A673 (cell line): ENCODE measurements around the gene IGF2R. TPM values are rescaled to one million over a fixed set of nuclear protein-coding genes. Genes with fewer than 3 reads are reported as not detected.

Source experiments
- BruUV-seq: library from RNA; stranded (reverse); fragments of 400-500 nt; replicated peaks from 2 replicates; lab custom pipeline; 2021; lab: Mats Ljungman, UMichigan
- CTCF ChIA-PET: fragments of 300-600 bp; sonication (Branson Sonifier 250); formaldehyde crosslinking; loops from one replicate; lab custom pipeline; 2022; ENCODE audit warnings: antibody characterized with exemption; lab: Charles Lee
- POLR2A ChIA-PET: fragments of 300-600 bp; sonication (Branson Sonifier 250); formaldehyde crosslinking; loops from one replicate; lab custom pipeline; 2022; ENCODE audit warnings: antibody characterized with exemption; ENCODE audit not compliant: low non-redundant PET; lab: Charles Lee
- DNase-seq: peaks from one replicate; pipeline ENCODE4 v3.0.0-alpha.2; 2015; ENCODE audit warnings: low spot score
- H3K27ac ChIP-seq: fragments of 200-600 bp; sonication (generic); 2 replicates; pipeline ENCODE4 v1.5.1; 2016; ENCODE audit warnings: mixed run types, low read depth, mild to moderate bottlenecking, mixed read lengths, antibody characterized with exemption, low read length; ENCODE audit not compliant: poor library complexity, severe bottlenecking
- H3K27me3 ChIP-seq: fragments of 200-600 bp; sonication (generic); replicated peaks from 2 replicates; pipeline ENCODE4 v1.6.1; 2017; ENCODE audit warnings: mixed run types, low read depth, mild to moderate bottlenecking, mixed read lengths, antibody characterized with exemption, low read length; ENCODE audit not compliant: insufficient read depth, poor library complexity
- H3K36me3 ChIP-seq: fragments of 200-600 bp; sonication (generic); 2 replicates; pipeline ENCODE4 v1.6.1; 2016; ENCODE audit warnings: mixed run types, mild to moderate bottlenecking, mixed read lengths, antibody characterized with exemption, low read length; ENCODE audit not compliant: insufficient read depth, poor library complexity, severe bottlenecking
- H3K4me1 ChIP-seq: fragments of 200-600 bp; sonication (generic); 2 replicates; pipeline ENCODE4 v1.6.1; 2017; ENCODE audit warnings: mixed run types, mild to moderate bottlenecking, mixed read lengths, antibody characterized with exemption, low read length; ENCODE audit not compliant: insufficient read depth, poor library complexity, severe bottlenecking
- H3K4me3 ChIP-seq: fragments of 200-600 bp; sonication (generic); 2 replicates; pipeline ENCODE4 v1.5.1; 2016; ENCODE audit warnings: low read depth, mixed run types, mild to moderate bottlenecking, mixed read lengths, low read length; ENCODE audit not compliant: poor library complexity, severe bottlenecking
- H3K9me3 ChIP-seq: fragments of 200-600 bp; sonication (generic); 2 replicates; pipeline ENCODE4 v1.6.1; 2016; ENCODE audit warnings: mixed run types, low read depth, mild to moderate bottlenecking, mixed read lengths, antibody characterized with exemption, low read length; ENCODE audit not compliant: poor library complexity, severe bottlenecking
- EZH2 ChIP-seq: fragments of 200-600 bp; sonication (generic); IDR thresholded peaks from 2 replicates; pipeline ENCODE4 v1.6.1; 2017; ENCODE audit warnings: borderline replicate concordance, low read depth, mild to moderate bottlenecking, mixed read lengths, antibody characterized with exemption, low read length; ENCODE audit not compliant: poor library complexity, severe bottlenecking
- intact Hi-C: fragments of 100-400 bp; cut with micrococcal nuclease; formaldehyde crosslinking; loops from one replicate; pipeline ENCODE4 v1.10.0; 2022; ENCODE audit not compliant: unreplicated experiment
- total RNA-seq: library from RNA; stranded (reverse); gene quantifications from 2 replicates; pipeline ENCODE4 v1.2.3, GENCODE V29; 2021
- TF ChIP-seq, protein P1 (sequence below): fragments of 300-800, 200-600 bp; sonication (generic); conservative IDR thresholded peaks from 2 replicates; pipeline ENCODE4 v1.5.1; 2017; ENCODE audit warnings: low read depth, mild to moderate bottlenecking, antibody characterized with exemption, low read length, moderate library complexity, mixed read lengths

IGF2R gene
- total RNA-seq, 1 experiment from 2014 or later, result 67.4 TPM

DNA sequence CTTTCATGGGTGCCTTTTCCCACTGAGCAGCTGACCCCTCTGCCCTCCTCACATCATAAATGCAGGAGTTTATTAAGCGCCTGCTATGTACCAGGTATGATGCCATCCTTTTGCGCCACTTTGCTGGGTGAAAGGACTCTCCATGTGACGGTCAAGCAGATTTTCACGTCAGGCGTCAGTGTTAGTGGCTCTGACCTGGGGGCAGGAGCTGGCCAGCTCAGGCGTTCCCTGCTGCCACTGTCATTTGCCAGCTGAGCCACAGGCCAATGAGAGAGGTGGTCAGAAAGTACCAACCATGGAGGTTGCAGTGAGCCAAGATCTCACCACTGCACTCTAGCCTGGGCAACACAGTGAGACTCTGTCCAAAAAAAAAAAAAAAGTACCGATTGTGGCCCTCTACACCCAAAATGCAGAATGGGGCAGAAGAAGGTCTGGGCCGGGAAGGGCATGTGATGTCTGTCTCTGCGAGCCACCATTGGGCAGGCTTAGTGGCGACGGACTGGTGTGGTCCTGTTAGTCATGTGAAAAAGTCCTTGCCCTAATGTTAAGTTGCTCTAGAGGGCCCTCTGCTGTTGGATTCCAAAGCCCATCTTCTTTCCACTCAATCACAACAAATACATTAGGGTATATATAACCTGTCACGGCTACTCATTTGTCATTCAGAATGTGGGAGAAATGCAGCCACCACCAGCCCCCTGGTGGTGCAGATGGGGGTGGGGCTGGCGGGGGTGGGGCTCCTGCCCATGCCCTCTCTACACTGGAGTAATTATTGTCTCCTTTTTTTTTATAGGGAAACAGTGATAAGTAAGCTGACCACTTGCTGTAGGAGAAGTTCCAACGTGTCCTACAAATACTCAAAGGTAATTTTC lies 134.3 kb downstream of the IGF2R start:
- H3K9me3 ChIP-seq, result no peaks in the 10 kb centered on the region
- no peak overlapping the region for H3K27ac ChIP-seq
- POLR2A ChIA-PET, result no interaction called here
- no peaks in the 10 kb centered on the region for H3K4me1 ChIP-seq
- H3K27me3 ChIP-seq, result no peaks in the 10 kb centered on the region
- intact Hi-C loops, result loop anchor here (1.0 kb wide), 1 partner anchor 240 kb away; no protein-coding TSS in a partner anchor
- TF ChIP-seq, protein P1, sequence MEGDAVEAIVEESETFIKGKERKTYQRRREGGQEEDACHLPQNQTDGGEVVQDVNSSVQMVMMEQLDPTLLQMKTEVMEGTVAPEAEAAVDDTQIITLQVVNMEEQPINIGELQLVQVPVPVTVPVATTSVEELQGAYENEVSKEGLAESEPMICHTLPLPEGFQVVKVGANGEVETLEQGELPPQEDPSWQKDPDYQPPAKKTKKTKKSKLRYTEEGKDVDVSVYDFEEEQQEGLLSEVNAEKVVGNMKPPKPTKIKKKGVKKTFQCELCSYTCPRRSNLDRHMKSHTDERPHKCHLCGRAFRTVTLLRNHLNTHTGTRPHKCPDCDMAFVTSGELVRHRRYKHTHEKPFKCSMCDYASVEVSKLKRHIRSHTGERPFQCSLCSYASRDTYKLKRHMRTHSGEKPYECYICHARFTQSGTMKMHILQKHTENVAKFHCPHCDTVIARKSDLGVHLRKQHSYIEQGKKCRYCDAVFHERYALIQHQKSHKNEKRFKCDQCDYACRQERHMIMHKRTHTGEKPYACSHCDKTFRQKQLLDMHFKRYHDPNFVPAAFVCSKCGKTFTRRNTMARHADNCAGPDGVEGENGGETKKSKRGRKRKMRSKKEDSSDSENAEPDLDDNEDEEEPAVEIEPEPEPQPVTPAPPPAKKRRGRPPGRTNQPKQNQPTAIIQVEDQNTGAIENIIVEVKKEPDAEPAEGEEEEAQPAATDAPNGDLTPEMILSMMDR, result peak; percentile 63
- TF ChIP-seq EZH2, result no peak
- CTCF ChIA-PET, result interaction anchor here (0.6 kb wide), 1 partner anchor 240 kb away, joined by 3 read pairs; no protein-coding TSS in a partner anchor
- no peak overlapping the region for H3K4me3 ChIP-seq
- peaks cover 10% of the 10 kb centered on the region for H3K36me3 ChIP-seq
- peak; percentile 61 for DNase-seq
- BruUV-seq, result no TSS peak

DNA sequence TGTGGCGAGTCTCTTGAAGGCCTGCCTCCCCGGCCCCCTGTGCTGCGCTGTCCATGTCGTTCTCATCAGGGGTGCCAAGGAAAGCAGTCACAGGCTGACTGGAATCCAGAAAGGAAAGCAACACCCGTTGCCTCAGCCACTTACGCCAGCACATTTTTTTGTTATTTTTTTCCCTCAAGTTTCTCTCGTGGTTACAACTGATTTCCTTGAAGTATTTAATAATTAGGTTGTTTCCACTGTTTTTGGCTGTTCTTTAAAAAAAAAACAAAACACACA lies 134.9 kb downstream of the IGF2R start:
- ChIA-PET POLR2A (no interaction called here), CTCF (interaction anchor here (0.6 kb wide), 1 partner anchor 240 kb away, joined by 3 read pairs; no protein-coding TSS in a partner anchor)
- Histone ChIP-seq H3K4me1 (no peaks in the 10 kb centered on the region), H3K4me3 (no peak overlapping the region), H3K27me3 (no peaks in the 10 kb centered on the region), H3K9me3 (no peaks in the 10 kb centered on the region), H3K27ac (no peak overlapping the region), H3K36me3 (peaks cover 10% of the 10 kb centered on the region)
- DNase-seq, result no peak
- no peak for TF ChIP-seq EZH2
- TF ChIP-seq, protein P1, result no peak
- intact Hi-C loops, result loop anchor here (1.0 kb wide), 1 partner anchor 240 kb away; no protein-coding TSS in a partner anchor
- BruUV-seq, result no TSS peak

DNA sequence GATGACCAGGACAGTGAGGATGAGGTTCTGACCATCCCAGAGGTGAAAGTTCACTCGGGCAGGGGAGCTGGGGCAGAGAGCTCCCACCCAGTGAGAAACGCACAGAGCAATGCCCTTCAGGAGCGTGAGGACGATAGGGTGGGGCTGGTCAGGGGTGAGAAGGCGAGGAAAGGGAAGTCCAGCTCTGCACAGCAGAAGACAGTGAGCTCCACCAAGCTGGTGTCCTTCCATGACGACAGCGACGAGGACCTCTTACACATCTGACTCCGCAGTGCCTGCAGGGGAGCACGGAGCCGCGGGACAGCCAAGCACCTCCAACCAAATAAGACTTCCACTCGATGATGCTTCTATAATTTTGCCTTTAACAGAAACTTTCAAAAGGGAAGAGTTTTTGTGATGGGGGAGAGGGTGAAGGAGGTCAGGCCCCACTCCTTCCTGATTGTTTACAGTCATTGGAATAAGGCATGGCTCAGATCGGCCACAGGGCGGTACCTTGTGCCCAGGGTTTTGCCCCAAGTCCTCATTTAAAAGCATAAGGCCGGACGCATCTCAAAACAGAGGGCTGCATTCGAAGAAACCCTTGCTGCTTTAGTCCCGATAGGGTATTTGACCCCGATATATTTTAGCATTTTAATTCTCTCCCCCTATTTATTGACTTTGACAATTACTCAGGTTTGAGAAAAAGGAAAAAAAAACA lies 136.1 kb downstream of the IGF2R start:
- H3K27ac ChIP-seq, result no peak overlapping the region
- H3K9me3 ChIP-seq, result no peaks in the 10 kb centered on the region
- H3K27me3 ChIP-seq, result no peaks in the 10 kb centered on the region
- intact Hi-C loops, result no loop called here
- ChIA-PET POLR2A (no interaction called here), CTCF (no interaction called here)
- no peaks in the 10 kb centered on the region for H3K4me1 ChIP-seq
- H3K36me3 ChIP-seq, result peaks cover 10% of the 10 kb centered on the region
- TF ChIP-seq, protein P1, result no peak
- no peak for TF ChIP-seq EZH2
- no TSS peak for BruUV-seq
- DNase-seq, result no peak
- no peak overlapping the region for H3K4me3 ChIP-seq
